ENCODE measurements around the gene FOXI1.
A peak's percentile ranks its signal among the peaks of the same experiment; 100 is the strongest.
"Not testable (repeated sequence)": the region's sequence is repeated elsewhere in the genome, so short reads cannot be mapped to it uniquely, and the experiment has no call there.

Gene FOXI1

DNA sequence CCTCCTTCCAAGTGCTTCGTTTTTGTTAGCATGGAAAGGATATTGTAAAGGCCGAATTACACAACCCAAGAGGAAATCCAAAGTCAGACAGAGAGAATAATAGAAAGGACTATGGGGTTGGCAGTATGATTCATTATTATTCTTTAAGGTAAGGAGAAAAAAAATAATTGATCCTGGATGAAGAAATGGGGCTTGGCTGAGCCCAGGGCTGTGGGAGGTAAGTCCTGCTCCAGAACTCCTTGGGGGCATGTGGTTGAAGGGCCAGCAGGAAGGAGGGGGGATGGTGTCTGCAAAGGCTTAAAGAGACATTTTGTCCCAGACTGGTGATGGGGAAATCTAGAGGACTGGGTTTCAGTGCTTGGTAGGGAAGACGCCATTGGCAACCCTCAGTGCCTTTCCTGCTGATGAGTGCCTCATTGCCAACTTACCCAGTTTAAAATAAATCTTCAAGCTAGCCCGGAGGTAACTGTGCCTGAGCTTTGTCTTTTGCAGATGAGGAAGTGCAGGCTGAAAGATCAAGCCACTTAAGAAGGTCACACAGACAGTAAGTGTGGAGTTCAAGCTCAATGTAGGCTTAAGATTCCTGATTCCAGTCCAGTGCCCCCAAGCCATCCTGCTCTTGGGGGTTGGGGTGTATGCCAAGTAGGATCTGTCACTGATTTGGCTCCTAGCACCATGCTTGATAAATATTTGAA is 30.2 kb downstream of the FOXI1 start:
- DNase-seq (ENCODE audit: insufficient read length): no peak
- FAIRE-seq: no peak
- no peak for TF ChIP-seq POLR2AphosphoS5 (IDR thresholded peaks at IDR 0.05; ENCODE audit: low read depth, low read length)
- no peak for TF ChIP-seq POLR2A (IDR thresholded peaks at IDR 0.05; ENCODE audit: low read depth, low read length)
- no peak for TF ChIP-seq TAF1 (IDR thresholded peaks at IDR 0.05; ENCODE audit: borderline replicate concordance, low read depth, low read length)

DNA sequence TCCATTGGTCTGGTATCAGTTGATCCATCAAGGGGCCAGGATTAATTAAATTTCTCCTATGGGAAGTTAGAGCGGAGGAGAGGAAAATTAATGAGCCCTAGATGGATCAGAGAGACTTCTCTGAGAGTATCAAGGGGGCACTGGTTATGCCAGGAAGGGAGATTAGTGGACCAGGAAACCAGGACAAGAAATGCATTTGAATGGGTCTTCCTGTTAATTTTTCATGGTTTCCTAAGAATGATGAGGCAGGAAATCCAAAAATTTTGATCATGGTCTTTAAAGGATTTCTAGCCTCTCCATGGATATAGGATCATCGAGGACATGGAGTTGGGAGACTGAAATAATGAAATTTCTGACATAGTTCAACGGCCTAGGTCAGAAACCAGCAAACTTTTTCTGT is 30.8 kb downstream of the FOXI1 start:
- FAIRE-seq (no peak), DNase-seq (ENCODE audit: insufficient read length) (no peak)
- no peak for TF ChIP-seq TAF1 (IDR thresholded peaks at IDR 0.05; ENCODE audit: borderline replicate concordance, low read depth, low read length)
- no peak for TF ChIP-seq POLR2A (IDR thresholded peaks at IDR 0.05; ENCODE audit: low read depth, low read length)
- no peak for TF ChIP-seq POLR2AphosphoS5 (IDR thresholded peaks at IDR 0.05; ENCODE audit: low read depth, low read length)

GRCh38 chr5:170137694-170138214 is 32.1 kb downstream of the FOXI1 start:
- no peak for DNase-seq (ENCODE audit: insufficient read length)
- TF ChIP-seq TAF1 (IDR thresholded peaks at IDR 0.05; ENCODE audit: borderline replicate concordance, low read depth, low read length): no peak
- no peak for TF ChIP-seq POLR2A (IDR thresholded peaks at IDR 0.05; ENCODE audit: low read depth, low read length)
- TF ChIP-seq POLR2AphosphoS5 (IDR thresholded peaks at IDR 0.05; ENCODE audit: low read depth, low read length): no peak
- no peak for FAIRE-seq

DNA sequence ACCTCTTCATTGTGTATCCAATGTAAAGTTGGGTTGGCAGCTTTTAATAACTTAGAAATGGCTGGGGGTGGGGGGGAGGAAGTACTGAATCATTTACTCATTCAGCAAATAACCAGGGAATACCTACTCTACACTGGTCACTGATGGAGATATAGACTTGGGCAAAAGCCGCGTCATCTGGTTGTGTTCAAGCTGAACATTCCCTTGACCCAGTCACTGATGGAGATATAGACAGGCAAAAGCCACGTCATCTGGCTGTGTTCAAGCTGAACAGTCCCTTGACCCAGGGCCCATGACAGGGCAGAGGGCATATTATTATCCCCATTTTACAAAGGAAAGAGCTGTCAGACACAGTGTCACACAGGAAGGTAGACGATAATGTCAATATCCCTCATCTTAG is 32.6 kb downstream of the FOXI1 start:
- TF ChIP-seq TAF1 (IDR thresholded peaks at IDR 0.05; ENCODE audit: borderline replicate concordance, low read depth, low read length): no peak
- no peak for TF ChIP-seq POLR2AphosphoS5 (IDR thresholded peaks at IDR 0.05; ENCODE audit: low read depth, low read length)
- no peak for TF ChIP-seq POLR2A (IDR thresholded peaks at IDR 0.05; ENCODE audit: low read depth, low read length)
- FAIRE-seq (no peak), DNase-seq (ENCODE audit: insufficient read length) (no peak)

DNA sequence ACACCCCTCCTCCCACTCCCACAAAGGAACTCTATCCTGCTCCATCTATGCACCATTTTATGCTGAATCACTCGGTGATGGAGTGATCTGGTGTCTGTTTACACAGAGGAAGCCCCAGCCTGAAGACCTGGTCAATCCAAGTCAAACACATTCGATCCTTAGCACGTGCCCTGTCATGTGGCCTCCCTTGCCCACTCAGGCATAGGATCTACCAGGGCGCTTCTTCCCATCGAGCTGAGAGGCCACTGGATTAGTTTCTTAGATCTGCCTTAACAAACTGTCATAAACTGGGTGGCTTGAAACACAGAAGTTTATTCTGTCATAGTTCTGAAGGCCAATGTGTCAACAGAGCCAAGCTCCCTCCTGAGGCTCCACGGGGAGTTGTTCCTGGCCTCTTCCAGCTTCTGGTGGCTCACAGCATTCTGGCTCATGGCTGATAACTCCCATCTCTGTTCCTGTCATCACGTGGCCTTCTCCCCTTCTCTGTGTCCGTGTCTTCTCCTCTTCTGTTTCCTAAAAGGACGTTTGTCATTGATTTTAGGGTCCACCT is 34.2 kb downstream of the FOXI1 start:
- TF ChIP-seq TAF1 (IDR thresholded peaks at IDR 0.05; ENCODE audit: borderline replicate concordance, low read depth, low read length): no peak
- no peak for TF ChIP-seq POLR2A (IDR thresholded peaks at IDR 0.05; ENCODE audit: low read depth, low read length)
- TF ChIP-seq POLR2AphosphoS5 (IDR thresholded peaks at IDR 0.05; ENCODE audit: low read depth, low read length): no peak
- FAIRE-seq (no peak), DNase-seq (ENCODE audit: insufficient read length) (no peak)

GRCh38 chr5:170141196-170141595 is 35.5 kb downstream of the FOXI1 start:
- not testable (repeated sequence) for DNase-seq (ENCODE audit: insufficient read length); FAIRE-seq

GRCh38 chr5:170141636-170142035 is 35.9 kb downstream of the FOXI1 start:
- DNase-seq (ENCODE audit: insufficient read length) (no peak), FAIRE-seq (no peak)
- TF ChIP-seq POLR2A (IDR thresholded peaks at IDR 0.05; ENCODE audit: low read depth, low read length) (no peak), TAF1 (IDR thresholded peaks at IDR 0.05; ENCODE audit: borderline replicate concordance, low read depth, low read length) (no peak), POLR2AphosphoS5 (IDR thresholded peaks at IDR 0.05; ENCODE audit: low read depth, low read length) (no peak)

DNA sequence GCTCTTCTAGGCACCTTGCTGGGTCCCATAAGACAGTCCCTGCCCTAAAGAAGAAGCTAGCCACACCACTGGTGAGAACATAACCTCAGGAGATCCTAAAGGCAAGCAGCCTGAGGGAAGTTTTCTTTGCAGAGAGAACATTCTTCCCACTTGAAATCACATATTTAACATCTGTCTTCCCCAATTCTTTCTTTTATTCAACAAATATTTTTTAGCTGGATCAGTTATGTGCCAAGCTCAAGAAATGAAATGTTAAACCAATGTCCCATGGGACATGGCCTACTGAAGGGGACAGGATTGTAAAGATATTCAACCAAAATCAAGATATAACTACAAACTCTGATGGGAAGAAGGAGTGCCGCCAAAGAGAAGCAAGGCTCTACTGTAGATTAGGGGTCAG is 36.5 kb downstream of the FOXI1 start:
- no peak for FAIRE-seq
- TF ChIP-seq POLR2AphosphoS5 (IDR thresholded peaks at IDR 0.05; ENCODE audit: low read depth, low read length) (no peak), POLR2A (IDR thresholded peaks at IDR 0.05; ENCODE audit: low read depth, low read length) (no peak), TAF1 (IDR thresholded peaks at IDR 0.05; ENCODE audit: borderline replicate concordance, low read depth, low read length) (no peak)
- no peak for DNase-seq (ENCODE audit: insufficient read length)

- FAIRE-seq (no peak), DNase-seq (ENCODE audit: insufficient read length) (no peak)
- TF ChIP-seq POLR2A (IDR thresholded peaks at IDR 0.05; ENCODE audit: low read depth, low read length) (no peak), TAF1 (IDR thresholded peaks at IDR 0.05; ENCODE audit: borderline replicate concordance, low read depth, low read length) (no peak), POLR2AphosphoS5 (IDR thresholded peaks at IDR 0.05; ENCODE audit: low read depth, low read length) (no peak)
Observed at GRCh38 chr5:170143091-170143490, 37.4 kb downstream of the FOXI1 start.

GRCh38 chr5:170143710-170144109 is 38.0 kb downstream of the FOXI1 start:
- TF ChIP-seq TAF1 (IDR thresholded peaks at IDR 0.05; ENCODE audit: borderline replicate concordance, low read depth, low read length) (no peak), POLR2AphosphoS5 (IDR thresholded peaks at IDR 0.05; ENCODE audit: low read depth, low read length) (no peak), POLR2A (IDR thresholded peaks at IDR 0.05; ENCODE audit: low read depth, low read length) (no peak)
- FAIRE-seq (no peak), DNase-seq (ENCODE audit: insufficient read length) (no peak)

GRCh38 chr5:170144286-170145023 is 38.8 kb downstream of the FOXI1 start:
- DNase-seq (ENCODE audit: insufficient read length): no peak
- TF ChIP-seq TAF1 (IDR thresholded peaks at IDR 0.05; ENCODE audit: borderline replicate concordance, low read depth, low read length) (no peak), POLR2A (IDR thresholded peaks at IDR 0.05; ENCODE audit: low read depth, low read length) (no peak), POLR2AphosphoS5 (IDR thresholded peaks at IDR 0.05; ENCODE audit: low read depth, low read length) (no peak)
- no peak for FAIRE-seq

DNA sequence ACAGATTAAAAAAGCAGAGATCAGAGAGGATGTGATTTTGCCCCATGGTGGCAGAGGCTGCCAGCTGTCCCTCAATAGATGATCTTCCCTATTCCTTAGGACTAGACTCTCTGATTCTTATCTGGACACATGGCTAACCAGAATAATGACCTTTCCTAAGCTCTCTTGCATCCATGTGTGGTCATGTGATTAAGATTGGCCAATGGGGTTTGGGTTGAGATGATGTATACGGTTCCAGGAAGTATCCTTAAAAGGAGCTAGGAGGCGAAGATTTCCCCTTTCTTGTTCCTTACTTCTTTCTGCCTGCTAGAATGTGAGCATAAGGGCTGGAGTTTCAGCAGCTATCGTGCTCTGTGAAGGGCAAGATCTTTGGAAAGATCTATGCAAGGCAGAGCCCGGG is 39.8 kb downstream of the FOXI1 start:
- DNase-seq (ENCODE audit: insufficient read length) (no peak), FAIRE-seq (peak; percentile 70)
- no peak for TF ChIP-seq TAF1 (IDR thresholded peaks at IDR 0.05; ENCODE audit: borderline replicate concordance, low read depth, low read length)
- no peak for TF ChIP-seq POLR2AphosphoS5 (IDR thresholded peaks at IDR 0.05; ENCODE audit: low read depth, low read length)
- TF ChIP-seq POLR2A (IDR thresholded peaks at IDR 0.05; ENCODE audit: low read depth, low read length): no peak

Measured in GM12892 (cell line).